ENCODE results near the gene CCDC187.

Gene CCDC187

DNA sequence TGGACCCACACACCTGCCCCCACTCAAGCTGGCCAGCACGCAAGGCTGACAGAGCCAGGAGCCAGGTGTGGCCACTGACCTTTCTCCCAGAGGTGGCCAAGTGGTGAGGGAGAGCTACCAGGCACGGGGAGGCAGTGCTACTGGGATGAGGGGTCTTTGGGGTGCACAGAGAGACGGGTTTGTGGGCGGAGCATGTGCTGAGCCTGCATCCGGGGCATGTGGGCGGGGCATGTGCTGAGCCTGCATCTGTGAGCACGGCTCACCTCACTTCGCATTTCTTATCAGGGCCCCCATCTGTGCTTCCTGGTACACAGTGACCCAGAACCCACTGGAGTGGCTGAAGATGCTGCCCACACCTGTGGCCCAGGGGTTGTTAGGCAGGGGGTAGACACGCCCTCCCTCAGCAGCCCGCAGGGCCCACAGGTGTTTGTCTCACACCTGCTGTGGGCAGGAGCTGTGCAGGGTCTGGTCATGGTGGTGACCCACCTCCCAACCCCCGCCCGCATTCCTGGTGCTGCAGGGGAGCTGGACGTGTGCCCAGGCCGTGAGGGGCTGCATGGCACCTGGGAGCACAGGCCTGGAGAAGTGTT is 21.5 kb downstream of the CCDC187 start:
- no peaks in the 10 kb centered on the region for H3K27me3 ChIP-seq (ENCODE audit: control insufficient read depth in 1 of 2, insufficient read depth in 2 of 2, low read length in 2 of 2)

DNA sequence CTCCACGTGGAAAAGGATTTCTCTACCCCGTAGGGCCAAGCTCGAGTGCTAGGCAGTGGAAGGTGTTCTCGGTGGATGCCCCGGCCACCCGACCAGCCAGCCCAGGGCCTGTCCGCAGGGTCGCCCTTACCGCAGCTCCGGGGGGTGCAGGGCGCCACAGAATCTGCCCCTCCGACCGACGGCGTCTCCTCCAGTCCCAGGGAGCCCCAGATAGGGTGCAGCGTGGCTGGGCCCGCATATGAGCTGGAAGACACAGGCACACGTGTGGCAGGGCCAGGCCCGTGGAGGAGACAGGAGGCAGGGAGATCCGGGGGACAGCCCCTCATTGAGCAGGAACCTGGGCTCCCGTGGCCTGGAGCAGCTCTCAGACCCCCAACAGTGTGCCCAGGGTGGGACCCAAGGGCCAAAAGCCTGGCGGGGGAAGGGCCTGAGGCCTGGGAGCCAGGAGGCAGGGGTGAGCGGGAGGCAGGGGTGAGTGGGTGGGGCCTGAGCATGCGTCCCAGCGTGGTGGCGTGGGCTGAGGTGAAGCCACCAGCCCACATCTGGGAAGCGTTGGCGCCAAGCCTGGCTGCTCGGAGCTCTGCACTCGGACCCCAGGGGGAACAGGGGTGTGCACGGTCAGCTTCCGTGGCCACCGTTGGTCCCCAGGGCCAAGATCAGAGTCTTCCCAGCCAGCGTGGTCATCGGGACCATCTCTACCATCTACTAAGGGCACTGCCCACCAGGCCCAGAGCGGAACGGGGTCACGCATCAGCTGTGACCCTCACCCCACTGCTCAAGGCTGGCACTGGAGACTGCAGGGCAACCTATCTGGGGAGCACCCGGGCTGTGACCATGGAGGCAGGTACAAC is 22.2 kb downstream of the CCDC187 start:
- peaks cover 0 to 14% of the 10 kb centered on the region in 2 donors for H3K4me1 ChIP-seq (ENCODE audit: control insufficient read depth in 1 of 2, insufficient read depth in 2 of 2, low read length in 2 of 2)
- no peak overlapping the region for H3K9ac ChIP-seq (ENCODE audit: low read depth in 1 of 2, low read length in 2 of 2)
- H3K36me3 ChIP-seq (ENCODE audit: control insufficient read depth in 1 of 2, insufficient read depth in 2 of 2, low read length in 2 of 2) = no peaks in the 10 kb centered on the region
- no peak overlapping the region for H3K4me3 ChIP-seq (ENCODE audit: low read depth in 1 of 2, low read length in 2 of 2)
- H3K27ac ChIP-seq (ENCODE audit: low read depth, low read length) = no peak overlapping the region
- H3K9me3 ChIP-seq (ENCODE audit: control insufficient read depth in 1 of 2, low read length in 2 of 2) = no peaks in the 10 kb centered on the region
- H3K27me3 ChIP-seq (ENCODE audit: control insufficient read depth in 1 of 2, insufficient read depth in 2 of 2, low read length in 2 of 2) = no peaks in the 10 kb centered on the region

More for the DNA sequence above, 21.5 kb downstream of the CCDC187 start:
- Histone ChIP-seq H3K9ac (ENCODE audit: low read depth in 1 of 2, low read length in 2 of 2) (no peak overlapping the region), H3K9me3 (ENCODE audit: control insufficient read depth in 1 of 2, low read length in 2 of 2) (no peaks in the 10 kb centered on the region), H3K27ac (ENCODE audit: low read depth, low read length) (no peak overlapping the region), H3K36me3 (ENCODE audit: control insufficient read depth in 1 of 2, insufficient read depth in 2 of 2, low read length in 2 of 2) (no peaks in the 10 kb centered on the region), H3K4me3 (ENCODE audit: low read depth in 1 of 2, low read length in 2 of 2) (no peak overlapping the region), H3K4me1 (ENCODE audit: control insufficient read depth in 1 of 2, insufficient read depth in 2 of 2, low read length in 2 of 2) (peaks cover 0 to 14% of the 10 kb centered on the region in 2 donors)

DNA sequence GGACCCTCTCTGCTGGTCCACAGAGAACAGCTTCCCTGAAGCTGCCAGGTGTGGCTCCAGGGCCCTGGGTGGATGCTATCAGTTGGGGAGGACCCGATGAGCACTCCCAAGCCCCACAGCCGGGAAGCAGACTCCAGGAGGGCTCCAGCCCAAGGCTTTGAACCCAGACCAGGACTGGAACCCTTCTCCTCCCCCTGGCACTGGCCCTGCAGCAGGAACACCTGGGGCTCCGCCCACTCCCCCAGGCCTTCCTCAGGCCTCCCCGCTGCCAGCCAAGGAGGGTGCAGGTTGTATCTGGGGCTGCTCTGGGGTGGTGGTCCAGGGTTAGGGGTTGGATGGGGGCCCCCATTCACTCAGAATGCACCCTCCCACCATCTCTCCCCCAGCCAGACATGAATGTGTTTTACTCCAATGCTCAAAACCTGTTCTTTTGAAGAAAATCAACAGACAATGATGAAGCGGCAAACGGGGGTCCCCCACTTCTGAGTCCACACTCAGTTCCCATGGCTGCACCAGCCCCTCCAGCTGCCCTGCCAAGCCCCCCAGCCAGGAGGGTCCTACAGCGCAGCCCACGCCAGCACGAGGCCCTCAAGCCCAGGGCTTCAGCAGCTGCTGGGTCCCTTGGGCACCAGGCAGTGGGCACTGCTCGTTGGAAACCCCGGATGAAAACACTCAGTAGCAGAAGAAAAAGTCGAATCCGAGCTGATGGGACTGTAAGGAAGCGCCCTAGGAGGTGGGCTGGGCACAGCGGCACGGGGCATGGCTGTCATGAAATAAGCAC is 23.2 kb downstream of the CCDC187 start:
- Histone ChIP-seq H3K4me1 (ENCODE audit: control insufficient read depth in 1 of 2, insufficient read depth in 2 of 2, low read length in 2 of 2) (peaks cover 0 to 14% of the 10 kb centered on the region in 2 donors), H3K36me3 (ENCODE audit: control insufficient read depth in 1 of 2, insufficient read depth in 2 of 2, low read length in 2 of 2) (no peaks in the 10 kb centered on the region), H3K27me3 (ENCODE audit: control insufficient read depth in 1 of 2, insufficient read depth in 2 of 2, low read length in 2 of 2) (peaks cover 0 to under 1% of the 10 kb centered on the region in 2 donors), H3K27ac (ENCODE audit: low read depth, low read length) (no peak overlapping the region), H3K9me3 (ENCODE audit: control insufficient read depth in 1 of 2, low read length in 2 of 2) (no peaks in the 10 kb centered on the region), H3K4me3 (ENCODE audit: low read depth in 1 of 2, low read length in 2 of 2) (no peak overlapping the region), H3K9ac (ENCODE audit: low read depth in 1 of 2, low read length in 2 of 2) (no peak overlapping the region)

DNA sequence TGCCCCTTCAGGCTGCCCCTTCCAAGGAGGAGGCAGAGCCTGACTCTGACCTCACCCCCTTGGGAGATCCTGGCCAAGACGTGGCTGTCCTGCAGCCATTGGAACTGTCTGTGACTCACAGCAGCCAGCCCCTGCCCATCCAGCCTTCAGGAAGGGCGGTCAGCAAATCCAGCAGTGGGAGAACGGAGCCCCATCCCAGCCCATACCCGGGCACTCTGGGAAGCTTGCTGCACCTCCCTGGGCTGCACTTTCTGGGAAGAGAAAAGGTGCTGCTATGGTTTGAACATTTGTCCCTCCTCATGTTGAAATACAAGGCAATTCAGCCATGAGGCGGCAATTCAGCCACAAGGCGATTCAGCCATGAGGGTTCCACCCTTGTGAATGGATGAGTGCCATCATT is 24.4 kb downstream of the CCDC187 start:
- H3K4me1 ChIP-seq (ENCODE audit: control insufficient read depth in 1 of 2, insufficient read depth in 2 of 2, low read length in 2 of 2) = peaks cover 0 to 14% of the 10 kb centered on the region in 2 donors
- peaks cover 0 to 7% of the 10 kb centered on the region in 2 donors for H3K27me3 ChIP-seq (ENCODE audit: control insufficient read depth in 1 of 2, insufficient read depth in 2 of 2, low read length in 2 of 2)

DNA sequence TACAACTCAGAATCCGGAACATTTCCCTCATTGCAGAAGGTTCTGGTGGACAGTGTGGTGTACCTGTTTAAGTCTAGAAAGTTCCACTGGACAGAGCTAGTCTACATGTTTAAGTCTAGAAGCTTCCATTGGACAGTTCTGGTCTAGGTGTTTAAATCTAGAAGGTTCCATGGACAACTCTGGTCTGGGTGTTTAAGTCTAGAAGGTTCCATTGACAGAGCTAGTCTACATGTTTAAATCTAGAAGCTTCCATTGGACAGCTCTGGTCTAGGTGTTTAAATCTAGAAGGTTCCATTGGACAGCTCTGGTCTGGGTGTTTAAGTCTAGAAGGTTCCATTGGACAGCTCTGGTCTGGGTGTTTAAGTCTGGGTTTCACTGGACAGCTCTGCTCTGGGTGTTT is 25.0 kb downstream of the CCDC187 start:
- H3K27ac ChIP-seq (ENCODE audit: low read depth, low read length) = no peak overlapping the region
- peaks cover 0 to 14% of the 10 kb centered on the region in 2 donors for H3K4me1 ChIP-seq (ENCODE audit: control insufficient read depth in 1 of 2, insufficient read depth in 2 of 2, low read length in 2 of 2)
- H3K4me3 ChIP-seq (ENCODE audit: low read depth in 1 of 2, low read length in 2 of 2) = no peak overlapping the region
- H3K27me3 ChIP-seq (ENCODE audit: control insufficient read depth in 1 of 2, insufficient read depth in 2 of 2, low read length in 2 of 2) = peaks cover 0 to 7% of the 10 kb centered on the region in 2 donors
- no peaks in the 10 kb centered on the region for H3K36me3 ChIP-seq (ENCODE audit: control insufficient read depth in 1 of 2, insufficient read depth in 2 of 2, low read length in 2 of 2)
- no peaks in the 10 kb centered on the region for H3K9me3 ChIP-seq (ENCODE audit: control insufficient read depth in 1 of 2, low read length in 2 of 2)
- no peak overlapping the region for H3K9ac ChIP-seq (ENCODE audit: low read depth in 1 of 2, low read length in 2 of 2)

More for the DNA sequence above, 24.4 kb downstream of the CCDC187 start:
- Histone ChIP-seq H3K36me3 (ENCODE audit: control insufficient read depth in 1 of 2, insufficient read depth in 2 of 2, low read length in 2 of 2) (no peaks in the 10 kb centered on the region), H3K27ac (ENCODE audit: low read depth, low read length) (no peak overlapping the region), H3K9ac (ENCODE audit: low read depth in 1 of 2, low read length in 2 of 2) (no peak overlapping the region), H3K9me3 (ENCODE audit: control insufficient read depth in 1 of 2, low read length in 2 of 2) (no peaks in the 10 kb centered on the region), H3K4me3 (ENCODE audit: low read depth in 1 of 2, low read length in 2 of 2) (no peak overlapping the region)

DNA sequence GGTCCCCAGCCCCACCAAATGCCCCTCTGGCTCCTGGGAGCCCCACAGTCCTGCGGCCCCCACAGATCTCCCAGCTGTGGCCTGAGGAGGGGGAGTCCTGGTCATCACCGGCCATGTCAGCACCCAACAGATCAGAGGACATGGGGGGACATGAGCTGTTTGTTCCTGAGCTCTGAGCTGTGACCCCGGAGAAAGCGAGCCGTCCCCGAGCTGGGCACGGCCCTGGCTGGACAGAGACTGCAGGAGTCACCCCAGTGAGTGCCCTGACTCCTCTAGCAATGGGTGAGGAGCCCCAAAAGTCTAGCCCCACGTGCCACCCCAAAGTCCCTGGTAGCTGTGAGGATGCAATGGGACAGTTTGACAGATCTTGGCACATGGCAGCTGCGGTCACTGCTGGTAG is 25.7 kb downstream of the CCDC187 start:
- Histone ChIP-seq H3K9me3 (ENCODE audit: control insufficient read depth in 1 of 2, low read length in 2 of 2) (no peaks in the 10 kb centered on the region), H3K4me1 (ENCODE audit: control insufficient read depth in 1 of 2, insufficient read depth in 2 of 2, low read length in 2 of 2) (peaks cover 0 to 9% of the 10 kb centered on the region in 2 donors), H3K27me3 (ENCODE audit: control insufficient read depth in 1 of 2, insufficient read depth in 2 of 2, low read length in 2 of 2) (peaks cover 0 to 7% of the 10 kb centered on the region in 2 donors), H3K9ac (ENCODE audit: low read depth in 1 of 2, low read length in 2 of 2) (no peak overlapping the region), H3K27ac (ENCODE audit: low read depth, low read length) (no peak overlapping the region), H3K36me3 (ENCODE audit: control insufficient read depth in 1 of 2, insufficient read depth in 2 of 2, low read length in 2 of 2) (no peaks in the 10 kb centered on the region), H3K4me3 (ENCODE audit: low read depth in 1 of 2, low read length in 2 of 2) (no peak overlapping the region)

DNA sequence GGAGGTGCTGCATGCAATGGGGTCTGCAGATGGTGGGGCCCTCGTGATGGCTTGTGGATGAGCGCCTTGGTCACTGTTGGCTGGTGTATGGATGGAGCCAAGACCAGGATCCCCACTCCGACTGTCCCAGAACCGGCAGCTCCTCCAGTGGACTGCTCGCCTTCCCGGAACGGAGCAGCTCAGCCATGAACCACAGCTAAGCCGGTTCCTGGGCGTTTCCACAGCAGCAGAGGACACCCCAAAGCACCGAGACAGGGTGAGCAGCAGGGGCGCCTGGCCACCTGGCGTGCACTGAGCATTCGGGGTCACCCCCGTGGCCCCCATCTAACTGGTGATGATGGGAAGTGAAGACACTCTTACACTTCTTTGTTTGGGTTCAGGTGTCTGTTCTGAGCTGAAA is 26.1 kb downstream of the CCDC187 start:
- H3K4me3 ChIP-seq (ENCODE audit: low read depth in 1 of 2, low read length in 2 of 2) = no peak overlapping the region
- peaks cover 0 to 7% of the 10 kb centered on the region in 2 donors for H3K27me3 ChIP-seq (ENCODE audit: control insufficient read depth in 1 of 2, insufficient read depth in 2 of 2, low read length in 2 of 2)
- H3K36me3 ChIP-seq (ENCODE audit: control insufficient read depth in 1 of 2, insufficient read depth in 2 of 2, low read length in 2 of 2) = no peaks in the 10 kb centered on the region

DNA sequence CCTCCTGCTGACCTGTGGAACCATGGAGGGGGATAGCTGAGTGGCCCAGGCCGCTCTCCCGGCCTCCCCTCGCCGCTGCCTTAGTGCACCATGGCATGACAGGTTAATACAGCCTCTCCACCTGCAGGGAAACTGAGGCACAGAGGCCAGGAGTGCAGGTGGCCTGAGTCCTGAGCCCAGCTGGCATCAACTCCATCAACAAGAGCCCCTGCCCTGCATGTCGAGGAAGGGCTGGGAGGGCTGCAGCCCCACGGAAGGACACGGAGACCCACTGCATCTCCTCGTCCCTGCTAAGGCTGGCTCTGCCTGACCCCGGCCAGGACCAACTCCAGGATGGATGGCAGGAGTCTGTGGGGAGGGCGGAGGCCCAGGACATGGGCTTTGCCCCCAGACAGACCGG is 27.2 kb downstream of the CCDC187 start:
- H3K27me3 ChIP-seq (ENCODE audit: control insufficient read depth in 1 of 2, insufficient read depth in 2 of 2, low read length in 2 of 2) = peaks cover 0 to 7% of the 10 kb centered on the region in 2 donors
- H3K4me3 ChIP-seq (ENCODE audit: low read depth in 1 of 2, low read length in 2 of 2) = no peak overlapping the region
- no peaks in the 10 kb centered on the region for H3K9me3 ChIP-seq (ENCODE audit: control insufficient read depth in 1 of 2, low read length in 2 of 2)
- no peaks in the 10 kb centered on the region for H3K36me3 ChIP-seq (ENCODE audit: control insufficient read depth in 1 of 2, insufficient read depth in 2 of 2, low read length in 2 of 2)
- no peak overlapping the region for H3K9ac ChIP-seq (ENCODE audit: low read depth in 1 of 2, low read length in 2 of 2)
- H3K4me1 ChIP-seq (ENCODE audit: control insufficient read depth in 1 of 2, insufficient read depth in 2 of 2, low read length in 2 of 2) = no peaks in the 10 kb centered on the region
- no peak overlapping the region for H3K27ac ChIP-seq (ENCODE audit: low read depth, low read length)

More for the DNA sequence above, 26.1 kb downstream of the CCDC187 start:
- Histone ChIP-seq H3K27ac (ENCODE audit: low read depth, low read length) (no peak overlapping the region), H3K4me1 (ENCODE audit: control insufficient read depth in 1 of 2, insufficient read depth in 2 of 2, low read length in 2 of 2) (peaks cover 0 to 8% of the 10 kb centered on the region in 2 donors), H3K9me3 (ENCODE audit: control insufficient read depth in 1 of 2, low read length in 2 of 2) (no peaks in the 10 kb centered on the region), H3K9ac (ENCODE audit: low read depth in 1 of 2, low read length in 2 of 2) (no peak overlapping the region)

DNA sequence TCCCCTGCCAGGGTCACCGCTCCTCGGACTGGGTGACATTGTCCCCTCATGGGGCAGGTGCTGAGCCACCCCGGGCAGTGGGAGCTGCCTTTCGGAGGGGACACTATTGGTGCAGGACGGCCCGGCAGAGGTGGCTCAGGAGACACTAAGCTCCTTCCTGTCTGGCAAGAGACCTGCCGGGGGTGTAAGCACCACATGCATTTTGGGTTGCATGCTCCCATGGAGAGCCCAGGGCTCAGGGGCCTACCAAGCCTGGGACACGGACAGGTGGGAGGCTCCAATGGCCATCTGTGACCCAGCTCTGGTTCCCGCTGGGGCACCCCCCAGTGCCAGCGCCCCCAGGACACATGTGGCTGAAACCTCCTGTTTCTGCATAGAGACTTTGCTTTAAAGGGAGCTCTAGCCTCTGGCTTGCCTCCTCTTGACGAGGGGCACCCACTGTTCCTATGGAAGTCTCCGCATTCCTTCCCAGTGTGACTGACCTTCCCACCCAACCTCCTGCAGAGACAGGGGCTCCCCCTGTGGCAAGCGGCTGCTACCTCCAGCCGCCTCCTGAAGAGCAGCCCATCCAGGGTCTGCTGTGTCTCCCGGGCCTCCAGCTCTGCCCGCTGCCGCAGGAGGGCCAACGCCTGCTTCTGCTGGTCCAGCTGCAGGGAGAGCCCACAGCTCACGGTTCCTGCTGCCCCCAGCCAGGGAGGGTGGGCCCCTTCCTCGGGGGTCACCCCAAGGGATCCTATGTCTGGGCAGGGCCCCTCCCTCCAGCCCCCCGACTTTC is 28.1 kb downstream of the CCDC187 start:
- no peak overlapping the region for H3K27ac ChIP-seq (ENCODE audit: low read depth, low read length)
- peaks cover 0 to 7% of the 10 kb centered on the region in 2 donors for H3K27me3 ChIP-seq (ENCODE audit: control insufficient read depth in 1 of 2, insufficient read depth in 2 of 2, low read length in 2 of 2)
- no peaks in the 10 kb centered on the region for H3K9me3 ChIP-seq (ENCODE audit: control insufficient read depth in 1 of 2, low read length in 2 of 2)
- H3K9ac ChIP-seq (ENCODE audit: low read depth in 1 of 2, low read length in 2 of 2) = no peak overlapping the region
- H3K4me3 ChIP-seq (ENCODE audit: low read depth in 1 of 2, low read length in 2 of 2) = no peak overlapping the region
- no peaks in the 10 kb centered on the region for H3K36me3 ChIP-seq (ENCODE audit: control insufficient read depth in 1 of 2, insufficient read depth in 2 of 2, low read length in 2 of 2)
- no peaks in the 10 kb centered on the region for H3K4me1 ChIP-seq (ENCODE audit: control insufficient read depth in 1 of 2, insufficient read depth in 2 of 2, low read length in 2 of 2)
